ENCODE measurements around the gene CCDC73.
A peak's percentile ranks its signal among the peaks of the same experiment; 100 is the strongest.

The CCDC73 gene

GRCh38 chr11:32583459-32584271 lies 210.8 kb downstream of the CCDC73 start, which contains the start of gene EIF3M:
Gene EIF3M (plus strand): TSS chr11:32583831. CDS start chr11:32583888, 57 bp downstream.
- DNase-seq = peak; percentile 95 to 99

GRCh38 chr11:32581556-32581955 lies 212.9 kb downstream of the CCDC73 start:
- DNase-seq = no peak

- no peak for DNase-seq
These were observed 213.5 kb downstream of the CCDC73 start for GRCh38 chr11:32580967-32581366.

- no peak for DNase-seq
These were observed 218.0 kb downstream of the CCDC73 start for GRCh38 chr11:32576456-32576855.

GRCh38 chr11:32575070-32575469 lies 219.4 kb downstream of the CCDC73 start:
- no peak for DNase-seq

- DNase-seq = no peak
These were observed 220.0 kb downstream of the CCDC73 start for GRCh38 chr11:32574421-32574820.

- no peak for DNase-seq
These were observed 221.2 kb downstream of the CCDC73 start for GRCh38 chr11:32573228-32573627.

GRCh38 chr11:32571039-32571438 lies 223.4 kb downstream of the CCDC73 start:
- no peak for DNase-seq

- no peak for DNase-seq
These were observed 225.1 kb downstream of the CCDC73 start for GRCh38 chr11:32569313-32569881.

- no peak for DNase-seq
These were observed 227.3 kb downstream of the CCDC73 start for GRCh38 chr11:32567154-32567553.

GRCh38 chr11:32566517-32566916 lies 227.9 kb downstream of the CCDC73 start:
- no peak for DNase-seq

GRCh38 chr11:32563600-32563959 lies 230.9 kb downstream of the CCDC73 start:
- no peak for DNase-seq

- DNase-seq = no peak
These were observed 231.4 kb downstream of the CCDC73 start for GRCh38 chr11:32562839-32563599.

- peak in 1 of 2 experiments; percentile 50 for DNase-seq
These were observed 232.6 kb downstream of the CCDC73 start for GRCh38 chr11:32561835-32562234.

- no peak for DNase-seq
These were observed 238.6 kb downstream of the CCDC73 start for GRCh38 chr11:32555895-32556294.

GRCh38 chr11:32555091-32555490 lies 239.4 kb downstream of the CCDC73 start:
- DNase-seq = no peak
